CD8-positive, alpha-beta memory T cell (primary cell): Measurements from ENCODE around the gene HYLS1. TPM values are rescaled to one million over a fixed set of nuclear protein-coding genes. Genes with fewer than 3 reads are reported as not detected.
"Not testable (repeated sequence)": the region's sequence is repeated elsewhere in the genome, so short reads cannot be mapped to it uniquely, and the experiment has no call there.

Source experiments
- CTCF ChIA-PET: fragments of 350-600 bp; sonication (Branson Sonifier 250); formaldehyde crosslinking; loops from one replicate; lab custom pipeline; 2021; ENCODE audit warnings: antibody characterized with exemption; lab: Charles Lee
- POLR2A ChIA-PET: fragments of 350-600 bp; sonication (Branson Sonifier 250); formaldehyde crosslinking; loops from one replicate; lab custom pipeline; 2021; ENCODE audit warnings: antibody characterized with exemption; lab: Charles Lee
- DNase-seq, 5 donors: peaks; one replicate each; pipeline versions ENCODE4 v3.0.0 to v3.0.0-alpha.2; 2020 to 2022; ENCODE audit warnings: mixed read lengths in 1 of 5
- H3K27ac ChIP-seq: one replicate; pipeline ENCODE4 v1.7.0; 2013; ENCODE audit warnings: low read depth, mild to moderate bottlenecking, low read length, moderate library complexity
- H3K27me3 ChIP-seq: 2 replicates; pipeline ENCODE4 v1.7.0; 2013; ENCODE audit warnings: low read length, mild to moderate bottlenecking; ENCODE audit not compliant: insufficient read depth, poor library complexity, severe bottlenecking
- H3K36me3 ChIP-seq: 2 replicates; pipeline ENCODE4 v1.7.0; 2013; ENCODE audit warnings: mild to moderate bottlenecking, low read length, moderate library complexity; ENCODE audit not compliant: insufficient read depth
- H3K4me1 ChIP-seq: 2 replicates; pipeline ENCODE4 v1.7.0; 2013; ENCODE audit warnings: mild to moderate bottlenecking, low read length, moderate library complexity; ENCODE audit not compliant: insufficient read depth
- H3K4me3 ChIP-seq: 2 replicates; pipeline ENCODE4 v1.7.0; 2013; ENCODE audit warnings: mild to moderate bottlenecking, low read length
- H3K9me3 ChIP-seq: 2 replicates; pipeline ENCODE4 v1.7.0; 2013; ENCODE audit warnings: mild to moderate bottlenecking, low read length
- H3K27ac Mint-ChIP-seq, 8 donors: one replicate each; pipeline ENCODE4 v1.8.0; 2020 to 2021; ENCODE audit warnings: mixed read lengths in 8 of 8, mild to moderate bottlenecking in 6 of 8, inconsistent platforms in 3 of 8, moderate library complexity in 3 of 8
- H3K27me3 Mint-ChIP-seq, 2 donors: one replicate each; pipeline ENCODE4 v1.8.0; 2020 to 2021; ENCODE audit warnings: mixed read lengths in 2 of 2, mild to moderate bottlenecking in 1 of 2, moderate library complexity in 1 of 2
- H3K36me3 Mint-ChIP-seq, 3 donors: one replicate each; pipeline ENCODE4 v1.8.0; 2020 to 2021; ENCODE audit warnings: mixed read lengths in 3 of 3, inconsistent platforms in 1 of 3, mild to moderate bottlenecking in 1 of 3
- H3K4me1 Mint-ChIP-seq, 3 donors: one replicate each; pipeline ENCODE4 v1.8.0; 2020 to 2021; ENCODE audit warnings: mixed read lengths in 3 of 3, inconsistent platforms in 1 of 3, mild to moderate bottlenecking in 1 of 3
- H3K4me3 Mint-ChIP-seq, 7 donors: one replicate each; pipeline ENCODE4 v1.8.0; 2020 to 2021; ENCODE audit warnings: mixed read lengths in 7 of 7, mild to moderate bottlenecking in 6 of 7, moderate library complexity in 4 of 7, inconsistent platforms in 2 of 7
- H3K9me3 Mint-ChIP-seq, 5 donors: one replicate each; pipeline ENCODE4 v1.8.0; 2020 to 2022; ENCODE audit warnings: mixed read lengths in 5 of 5, mild to moderate bottlenecking in 3 of 5, moderate library complexity in 2 of 5, inconsistent platforms in 1 of 5
- polyA plus RNA-seq: library from polyadenylated mRNA; unstranded; fragments of 300-500 nt; fragmentation: Illumina TruSeq; gene quantifications from one replicate; pipeline ENCODE4 v1.2.3, GENCODE V29; 2021
- total RNA-seq, 2 experiments: library from RNA; stranded (reverse); gene quantifications; one replicate each; pipeline ENCODE4 v1.2.3, GENCODE V29; 2021

The HYLS1 gene
- total and polyA plus RNA-seq, 3 experiments from 2014 or later: 6.9 to 8.1 (median 7.3) TPM

DNA sequence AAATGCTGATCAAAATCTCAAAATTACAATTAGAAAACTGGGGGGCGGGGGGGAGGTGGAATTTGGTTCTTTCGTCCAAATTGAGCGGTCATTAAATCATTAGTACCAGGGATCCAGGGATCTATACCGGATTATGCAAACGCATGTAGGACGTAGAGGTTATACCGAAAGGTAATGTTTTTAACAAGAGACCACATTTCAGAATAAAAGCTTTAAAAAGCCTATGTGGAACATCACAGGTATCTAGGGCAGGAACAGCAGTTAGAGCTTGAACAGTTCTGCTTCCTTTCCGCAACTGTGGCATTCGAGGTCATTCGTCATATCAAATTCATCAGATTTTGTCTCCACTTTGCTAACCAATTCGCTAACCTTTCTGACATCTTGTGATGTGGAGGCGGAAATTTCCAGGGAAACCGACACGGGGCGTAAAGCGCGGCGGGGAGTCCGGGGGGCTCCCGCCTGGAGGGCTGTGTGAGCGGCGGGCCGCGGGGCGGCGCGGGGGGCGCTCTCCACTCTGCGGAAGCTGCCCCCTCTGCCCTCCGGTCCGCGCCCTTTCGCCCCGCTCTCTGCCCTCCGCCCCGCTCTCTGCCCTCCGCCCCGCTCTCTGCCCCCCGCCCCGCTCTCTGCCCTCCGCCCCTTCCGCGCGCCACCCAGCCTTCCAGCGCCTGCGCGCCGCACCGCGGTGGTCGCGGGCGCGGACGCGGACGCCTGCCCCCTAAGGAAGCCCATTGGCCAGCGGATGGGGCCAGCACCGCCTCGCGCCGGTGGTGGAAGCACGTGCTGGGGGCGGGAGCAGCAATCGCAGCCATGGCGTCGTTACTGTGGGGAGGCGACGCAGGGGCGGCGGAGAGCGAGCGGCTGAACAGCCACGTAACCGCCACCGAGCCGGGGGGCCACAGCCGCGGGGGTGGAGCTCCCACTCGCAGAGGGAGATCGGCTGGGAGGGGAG, 16.5 kb downstream of the HYLS1 start, which contains the start of gene DDX25:
DDX25 (plus strand) TSS at position 798 of the 949 bp plus-strand sequence; CDS start at position 808, 10 bp downstream.
- peaks cover 18% of the 10 kb centered on the region for H3K27me3 ChIP-seq
- no peaks in the 10 kb centered on the region for H3K9me3 ChIP-seq
- Mint-ChIP-seq H3K36me3 (peaks cover 6 to 21% (median 7%) of the 10 kb centered on the region in 3 donors), H3K27me3 (peaks cover 27 to 45% of the 10 kb centered on the region in 2 donors), H3K4me1 (peaks cover 31 to 51% (median 45%) of the 10 kb centered on the region in 3 donors), H3K27ac (peak within 1 kb of the TSS in 7 of 8 donors; percentile 42 to 93 (median 84)), H3K4me3 (peak within 1 kb of the TSS; percentile 90 to 98 (median 96)), H3K9me3 (peaks cover 0 to 3% (median 0%) of the 10 kb centered on the region in 5 donors)
- H3K36me3 ChIP-seq: peaks cover 7% of the 10 kb centered on the region
- ChIA-PET POLR2A (interaction anchor here (2.3 kb wide), 1 partner anchor 16 kb away, joined by 25 read pairs; the partner anchor contains the start of gene HYLS1), CTCF (interaction anchor here (0.8 to 2.1 kb wide), 3 partner anchors 9 to 19 kb away, joined by 3 to 12 read pairs (median 5); partner anchors contain the start of gene HYLS1)
- H3K4me3 ChIP-seq: peak within 1 kb of the TSS; percentile 74
- H3K4me1 ChIP-seq: peaks cover 20% of the 10 kb centered on the region
- peak in 3 of 5 donors; percentile 13 to 24 (median 14) for DNase-seq
- no peak within 1 kb of the TSS for H3K27ac ChIP-seq

DNA sequence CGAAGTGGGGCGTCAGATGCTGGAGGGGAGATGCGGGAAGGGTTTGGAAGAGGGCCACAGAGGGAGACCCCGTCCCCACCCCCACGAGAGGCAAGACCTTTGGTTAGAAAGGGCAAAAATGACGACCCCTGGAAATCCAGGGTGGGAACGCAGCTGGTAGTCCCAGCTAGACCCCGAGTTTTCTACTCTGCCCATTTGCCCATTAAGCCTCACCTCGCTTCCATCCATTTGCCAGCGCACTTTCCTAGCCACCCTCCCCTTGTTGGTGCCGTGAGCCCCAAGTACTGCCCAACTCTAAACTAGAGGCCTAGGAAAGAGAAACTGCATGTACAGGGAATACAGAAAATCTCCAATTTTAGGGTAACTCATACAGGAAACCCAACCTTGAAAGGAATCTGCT, 17.2 kb downstream of the HYLS1 start:
- H3K4me1 Mint-ChIP-seq: peaks cover 29 to 44% (median 38%) of the 10 kb centered on the region in 3 donors
- POLR2A ChIA-PET: interaction anchor here (2.3 kb wide), 1 partner anchor 17 kb away, joined by 25 read pairs; the partner anchor contains the start of gene HYLS1
- H3K4me3 ChIP-seq: no peak overlapping the region
- no peak for DNase-seq
- peak overlapping the region in 2 of 8 donors; percentile 25 to 83 for H3K27ac Mint-ChIP-seq
- peak overlapping the region; percentile 47 to 82 (median 72) for H3K4me3 Mint-ChIP-seq
- H3K36me3 ChIP-seq: peaks cover 6% of the 10 kb centered on the region
- H3K27me3 Mint-ChIP-seq: peaks cover 27 to 50% of the 10 kb centered on the region in 2 donors
- H3K27ac ChIP-seq: no peak overlapping the region
- peaks cover 2 to 16% (median 3%) of the 10 kb centered on the region in 3 donors for H3K36me3 Mint-ChIP-seq
- H3K9me3 Mint-ChIP-seq: peaks cover 0 to 3% (median 0%) of the 10 kb centered on the region in 5 donors
- peaks cover 20% of the 10 kb centered on the region for H3K4me1 ChIP-seq
- no peaks in the 10 kb centered on the region for H3K9me3 ChIP-seq
- CTCF ChIA-PET: no interaction called here
- peaks cover 18% of the 10 kb centered on the region for H3K27me3 ChIP-seq

DNA sequence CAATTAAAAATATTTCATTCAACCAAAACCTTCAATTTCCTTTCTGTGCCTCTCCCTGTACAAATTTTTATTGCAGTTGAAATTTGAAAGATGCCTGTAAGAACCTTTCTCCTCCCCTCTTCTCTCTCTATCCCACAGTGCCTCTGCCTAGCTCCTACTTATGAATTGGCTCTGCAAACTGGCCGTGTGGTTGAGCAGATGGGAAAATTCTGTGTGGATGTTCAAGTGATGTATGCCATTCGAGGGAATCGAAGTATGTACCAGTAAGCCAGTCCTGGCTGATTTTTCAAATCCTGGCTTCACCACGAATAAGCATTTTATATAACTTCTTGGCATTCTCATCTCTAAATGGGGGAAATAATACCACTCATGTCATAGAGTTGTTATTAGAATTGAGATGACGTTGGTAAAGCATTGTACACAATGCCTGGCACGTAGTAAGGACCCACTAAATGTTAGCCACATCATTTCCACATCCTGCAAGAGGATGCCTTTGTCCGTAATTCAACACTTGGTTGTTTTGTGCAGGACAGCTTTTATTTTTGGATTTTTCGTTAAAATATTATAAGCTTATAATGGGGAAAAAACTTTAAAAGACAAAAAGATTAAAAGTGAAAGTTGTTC, 22.9 kb downstream of the HYLS1 start:
- Histone ChIP-seq H3K27ac (no peak overlapping the region), H3K27me3 (peaks cover 14% of the 10 kb centered on the region), H3K4me3 (no peak overlapping the region), H3K36me3 (no peaks in the 10 kb centered on the region), H3K9me3 (no peaks in the 10 kb centered on the region), H3K4me1 (no peaks in the 10 kb centered on the region)
- peaks cover 17 to 61% of the 10 kb centered on the region in 2 donors for H3K27me3 Mint-ChIP-seq
- no peaks in the 10 kb centered on the region for H3K36me3 Mint-ChIP-seq
- H3K9me3 Mint-ChIP-seq: no peaks in the 10 kb centered on the region
- peaks cover 0 to 1% (median 0%) of the 10 kb centered on the region in 3 donors for H3K4me1 Mint-ChIP-seq
- CTCF ChIA-PET: interaction anchor here (1.0 kb wide), 1 partner anchor 32 kb away, joined by 3 read pairs; no protein-coding TSS in a partner anchor
- DNase-seq: no peak
- POLR2A ChIA-PET: no interaction called here
- H3K4me3 Mint-ChIP-seq: no peak overlapping the region
- no peak overlapping the region for H3K27ac Mint-ChIP-seq

DNA sequence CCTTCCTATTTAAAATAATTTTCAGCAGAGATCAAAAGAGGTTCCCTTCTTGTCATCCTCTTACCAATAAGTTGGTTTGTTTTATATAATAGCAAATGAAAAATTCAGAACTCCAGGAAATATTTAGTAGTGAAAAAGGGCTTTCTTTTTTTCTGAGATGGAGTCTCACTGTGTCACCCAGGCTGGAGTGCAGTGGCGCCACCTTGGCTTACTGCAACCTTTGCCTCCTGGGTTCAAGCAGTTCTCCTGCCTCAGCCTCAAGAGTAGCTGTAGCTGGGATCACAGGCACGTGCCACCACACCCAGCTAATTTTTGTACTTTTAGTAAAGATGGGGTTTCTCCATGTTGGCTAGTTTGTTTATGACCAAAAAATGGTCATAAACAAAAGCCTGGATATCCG, 27.1 kb downstream of the HYLS1 start:
- DNase-seq, CTCF ChIA-PET, H3K27ac ChIP-seq, H3K4me1 ChIP-seq, H3K4me1 Mint-ChIP-seq, H3K4me3 Mint-ChIP-seq, POLR2A ChIA-PET, H3K27ac Mint-ChIP-seq, H3K4me3 ChIP-seq, H3K36me3 ChIP-seq, H3K27me3 ChIP-seq, H3K9me3 ChIP-seq, H3K9me3 Mint-ChIP-seq, H3K36me3 Mint-ChIP-seq: not testable (repeated sequence)
- peaks cover 12 to 65% of the 10 kb centered on the region in 2 donors for H3K27me3 Mint-ChIP-seq

DNA sequence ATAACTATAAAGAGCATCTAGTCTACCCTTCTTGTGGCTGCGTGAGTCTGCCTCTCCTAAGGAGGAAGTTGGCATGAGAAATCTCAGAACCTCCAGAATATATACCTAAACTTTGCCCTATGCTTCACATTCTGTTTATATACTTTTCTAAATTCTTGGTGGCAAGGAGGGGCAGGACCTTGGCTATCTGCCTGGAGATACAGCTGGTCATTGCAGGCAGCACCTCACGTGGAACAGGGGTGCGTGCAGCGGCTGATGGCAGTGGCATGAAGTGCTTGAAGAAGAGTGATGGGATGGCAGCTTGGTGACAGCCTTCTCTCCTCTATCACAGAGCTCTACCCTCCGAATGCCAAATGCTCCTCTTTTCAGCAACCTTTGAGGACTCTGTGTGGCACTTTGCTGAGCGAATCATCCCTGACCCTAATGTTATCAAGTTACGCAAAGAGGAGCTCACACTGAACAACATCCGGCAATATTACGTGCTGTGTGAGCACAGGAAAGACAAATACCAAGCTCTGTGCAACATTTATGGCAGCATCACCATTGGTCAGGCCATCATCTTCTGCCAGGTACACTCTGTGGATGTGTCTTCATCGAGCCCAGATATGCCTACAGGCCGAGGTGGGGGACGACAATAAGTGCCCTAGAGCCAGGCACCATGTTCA, 29.3 kb downstream of the HYLS1 start:
- Mint-ChIP-seq H3K9me3 (no peaks in the 10 kb centered on the region), H3K27ac (no peak overlapping the region), H3K4me1 (no peaks in the 10 kb centered on the region), H3K4me3 (no peak overlapping the region), H3K36me3 (no peaks in the 10 kb centered on the region), H3K27me3 (peaks cover 19 to 62% of the 10 kb centered on the region in 2 donors)
- H3K9me3 ChIP-seq: no peaks in the 10 kb centered on the region
- DNase-seq: no peak
- POLR2A ChIA-PET: no interaction called here
- no peaks in the 10 kb centered on the region for H3K36me3 ChIP-seq
- H3K27ac ChIP-seq: no peak overlapping the region
- no peaks in the 10 kb centered on the region for H3K4me1 ChIP-seq
- CTCF ChIA-PET: interaction anchor here (1.2 to 1.4 kb wide), 2 partner anchors 29 to 277 kb away, joined by 3 to 4 read pairs; partner anchors contain the start of gene HYLS1
- H3K4me3 ChIP-seq: no peak overlapping the region
- peaks cover under 1% of the 10 kb centered on the region for H3K27me3 ChIP-seq

DNA sequence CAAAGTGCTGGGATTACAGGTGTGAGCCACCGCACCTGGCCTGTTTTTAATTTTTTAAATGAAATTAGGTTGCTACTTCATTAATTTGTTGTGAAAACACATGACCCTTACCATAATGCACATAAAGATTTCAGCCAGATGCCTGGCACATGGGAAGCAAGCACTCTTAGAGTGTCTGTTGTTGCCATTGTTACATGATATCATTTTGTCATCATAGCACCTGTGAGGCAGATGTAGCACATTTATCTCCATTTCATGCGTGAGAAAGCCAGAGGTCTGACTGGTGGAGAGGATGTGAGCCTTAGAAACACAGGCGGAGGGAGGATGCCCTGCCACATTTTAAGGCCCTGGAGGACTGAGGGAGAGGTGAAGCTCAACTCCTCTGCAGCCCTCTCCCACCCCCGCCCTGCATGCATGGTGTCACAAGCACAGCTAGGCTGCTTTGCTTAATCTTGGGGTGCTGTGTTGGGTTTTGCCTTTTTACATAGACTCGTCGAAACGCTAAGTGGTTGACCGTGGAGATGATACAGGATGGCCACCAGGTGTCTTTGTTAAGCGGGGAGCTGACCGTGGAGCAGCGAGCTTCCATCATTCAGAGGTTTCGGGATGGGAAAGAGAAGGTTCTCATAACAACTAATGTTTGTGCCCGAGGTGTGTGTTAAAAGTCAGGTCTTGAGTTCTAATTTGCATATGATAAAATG, 30.8 kb downstream of the HYLS1 start:
- POLR2A ChIA-PET: no interaction called here
- CTCF ChIA-PET: interaction anchor here (1.2 to 1.4 kb wide), 3 partner anchors 20 to 276 kb away, joined by 3 to 4 read pairs (median 3); partner anchors contain the start of gene HYLS1

DNA sequence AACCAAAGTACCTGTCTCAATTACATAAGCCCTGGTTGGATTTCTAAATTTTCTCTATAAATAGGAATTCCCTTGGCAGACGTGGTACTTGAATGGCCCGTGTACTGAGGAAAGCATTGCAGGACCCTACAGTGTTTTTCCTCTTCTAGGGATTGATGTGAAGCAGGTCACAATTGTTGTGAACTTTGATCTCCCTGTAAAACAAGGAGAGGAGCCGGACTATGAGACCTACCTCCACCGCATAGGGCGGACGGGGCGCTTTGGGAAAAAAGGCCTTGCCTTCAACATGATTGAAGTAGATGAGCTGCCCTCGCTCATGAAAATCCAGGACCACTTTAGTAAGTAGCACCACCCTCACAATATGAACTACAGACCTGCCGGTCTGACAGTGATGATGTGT, 33.6 kb downstream of the HYLS1 start:
- H3K4me3 Mint-ChIP-seq: no peak overlapping the region
- POLR2A ChIA-PET: no interaction called here
- H3K36me3 Mint-ChIP-seq: no peaks in the 10 kb centered on the region

More for the DNA sequence above, 30.8 kb downstream of the HYLS1 start:
- no peak overlapping the region for H3K27ac Mint-ChIP-seq
- no peak overlapping the region for H3K4me3 Mint-ChIP-seq
- Histone ChIP-seq H3K4me1 (no peaks in the 10 kb centered on the region), H3K36me3 (no peaks in the 10 kb centered on the region), H3K27me3 (no peaks in the 10 kb centered on the region), H3K9me3 (no peaks in the 10 kb centered on the region), H3K27ac (no peak overlapping the region), H3K4me3 (no peak overlapping the region)
- no peaks in the 10 kb centered on the region for H3K4me1 Mint-ChIP-seq
- H3K36me3 Mint-ChIP-seq: no peaks in the 10 kb centered on the region
- peaks cover 23 to 62% of the 10 kb centered on the region in 2 donors for H3K27me3 Mint-ChIP-seq
- no peak for DNase-seq
- H3K9me3 Mint-ChIP-seq: no peaks in the 10 kb centered on the region

More for the DNA sequence above, 33.6 kb downstream of the HYLS1 start:
- no peaks in the 10 kb centered on the region for H3K36me3 ChIP-seq
- CTCF ChIA-PET: interaction anchor here (1.2 kb wide), 1 partner anchor 22 kb away, joined by 3 read pairs; no protein-coding TSS in a partner anchor
- Mint-ChIP-seq H3K27me3 (peaks cover 20 to 71% of the 10 kb centered on the region in 2 donors), H3K9me3 (no peaks in the 10 kb centered on the region), H3K4me1 (no peaks in the 10 kb centered on the region), H3K27ac (no peak overlapping the region)
- no peaks in the 10 kb centered on the region for H3K9me3 ChIP-seq
- no peak for DNase-seq
- no peaks in the 10 kb centered on the region for H3K4me1 ChIP-seq
- no peak overlapping the region for H3K27ac ChIP-seq
- H3K4me3 ChIP-seq: no peak overlapping the region
- no peaks in the 10 kb centered on the region for H3K27me3 ChIP-seq
